MM.1S (cell line): ENCODE results near the gene FOXN1.

Experiments
- DNase-seq: peaks from one replicate; pipeline ENCODE4 v3.0.0-alpha.2; 2015
- H2AFZ ChIP-seq: fragments of 300-600 bp; sonication (generic); 2 replicates; pipeline ENCODE4 v1.6.0; 2016; ENCODE audit warnings: antibody characterized with exemption, low read length
- H3F3A ChIP-seq: fragments of 300-600 bp; sonication (generic); 2 replicates; pipeline ENCODE4 v1.6.1; 2016; ENCODE audit warnings: mild to moderate bottlenecking, antibody characterized with exemption, low read length, moderate library complexity, mixed read lengths; ENCODE audit not compliant: insufficient read depth
- H3K27ac ChIP-seq: fragments of 300-600 bp; sonication (generic); 2 replicates; pipeline ENCODE4 v1.5.1; 2016; ENCODE audit warnings: mild to moderate bottlenecking, low read length
- H3K27me3 ChIP-seq: fragments of 300-600 bp; sonication (generic); replicated peaks from 2 replicates; pipeline ENCODE4 v1.6.0; 2016; ENCODE audit warnings: low read length; ENCODE audit not compliant: insufficient read depth
- H3K36me3 ChIP-seq: fragments of 300-600 bp; sonication (generic); replicated peaks from 2 replicates; pipeline ENCODE4 v1.6.1; 2016; ENCODE audit warnings: mild to moderate bottlenecking, low read length, mixed read lengths; ENCODE audit not compliant: insufficient read depth
- H3K4me1 ChIP-seq: fragments of 300-600 bp; sonication (generic); 2 replicates; pipeline ENCODE4 v1.6.1; 2016; ENCODE audit warnings: low read length, mixed read lengths
- H3K4me2 ChIP-seq: fragments of 300-600 bp; sonication (generic); 2 replicates; pipeline ENCODE4 v1.6.0; 2016; ENCODE audit warnings: low read depth, low read length
- H3K4me3 ChIP-seq: fragments of 300-600 bp; sonication (generic); 2 replicates; pipeline ENCODE4 v1.5.1; 2016; ENCODE audit warnings: low read length, mixed read lengths
- H3K79me2 ChIP-seq: fragments of 300-600 bp; sonication (generic); 2 replicates; pipeline ENCODE4 v1.6.1; 2016; ENCODE audit warnings: mixed run types, low read length, mixed read lengths
- H3K9ac ChIP-seq: fragments of 300-600 bp; sonication (generic); 2 replicates; pipeline ENCODE4 v1.6.1; 2016; ENCODE audit warnings: low read length, mixed read lengths
- H3K9me2 ChIP-seq: fragments of 300-600 bp; sonication (generic); replicated peaks from 2 replicates; pipeline ENCODE4 v1.6.1; 2016; ENCODE audit warnings: mild to moderate bottlenecking, low read length, mixed read lengths; ENCODE audit not compliant: insufficient read depth
- H3K9me3 ChIP-seq: fragments of 300-600 bp; sonication (generic); replicated peaks from 2 replicates; pipeline ENCODE4 v1.6.1; 2016; ENCODE audit warnings: mild to moderate bottlenecking, low read length, mixed read lengths; ENCODE audit not compliant: insufficient read depth
- H4K20me1 ChIP-seq: fragments of 300-600 bp; sonication (generic); 2 replicates; pipeline ENCODE4 v1.6.1; 2016; ENCODE audit warnings: mild to moderate bottlenecking, low read length, moderate library complexity, mixed read lengths; ENCODE audit not compliant: insufficient read depth
- CTCF ChIP-seq: fragments of 300-600 bp; sonication (generic); IDR thresholded peaks from 2 replicates; pipeline ENCODE4 v1.5.1; 2016; ENCODE audit warnings: antibody characterized with exemption, low read length, mixed read lengths
- EZH2 ChIP-seq: fragments of 300-600 bp; sonication (generic); optimal IDR thresholded peaks from 2 replicates; pipeline ENCODE3; 2017; ENCODE audit warnings: low read depth, mild to moderate bottlenecking, antibody characterized with exemption, low read length, mixed read lengths
- EZH2phosphoT487 ChIP-seq: fragments of 300-600 bp; sonication (generic); IDR thresholded peaks from 2 replicates; pipeline ENCODE4 v1.6.1; 2018; ENCODE audit warnings: antibody characterized with exemption, low read length

The FOXN1 gene

GRCh38 chr17:28511858-28512461 lies 5.8 kb downstream of the FOXN1 start:
- Histone ChIP-seq H3K9me2 (no peaks in the 10 kb centered on the region), H3K27me3 (peaks cover 93% of the 10 kb centered on the region), H4K20me1 (no peaks in the 10 kb centered on the region), H3K4me1 (no peaks in the 10 kb centered on the region), H3K4me2 (no peak overlapping the region), H3K9ac (no peak overlapping the region), H3F3A (no peaks in the 10 kb centered on the region), H3K36me3 (no peaks in the 10 kb centered on the region), H3K4me3 (no peak overlapping the region), H3K27ac (no peak overlapping the region), H3K79me2 (no peaks in the 10 kb centered on the region), H3K9me3 (no peaks in the 10 kb centered on the region), H2AFZ (no peak overlapping the region)
- TF ChIP-seq EZH2phosphoT487: no peak
- no peak for TF ChIP-seq CTCF
- no peak for TF ChIP-seq EZH2
- no peak for DNase-seq

- Histone ChIP-seq H4K20me1 (no peaks in the 10 kb centered on the region), H3K79me2 (no peaks in the 10 kb centered on the region), H3K4me2 (no peak overlapping the region), H3K9me2 (no peaks in the 10 kb centered on the region), H3K27ac (no peak overlapping the region), H3K9ac (no peak overlapping the region), H3K4me1 (0 out of 2 replicates have a peak, but pooled peaks cover 3% of the 10 kb centered on the region), H2AFZ (no peak overlapping the region), H3K27me3 (peaks cover 78% of the 10 kb centered on the region), H3K4me3 (no peak overlapping the region), H3K36me3 (no peaks in the 10 kb centered on the region), H3K9me3 (no peaks in the 10 kb centered on the region), H3F3A (no peaks in the 10 kb centered on the region)
- TF ChIP-seq CTCF (no peak), EZH2 (no peak), EZH2phosphoT487 (no peak)
- DNase-seq: no peak
Measured at GRCh38 chr17:28513476-28513875, 7.3 kb downstream of the FOXN1 start.

- H3K9me3 ChIP-seq: no peaks in the 10 kb centered on the region
- no peaks in the 10 kb centered on the region for H3K9me2 ChIP-seq
- DNase-seq: no peak
- no peak overlapping the region for H3K4me3 ChIP-seq
- TF ChIP-seq EZH2phosphoT487 (no peak), CTCF (no peak), EZH2 (no peak)
- H3K4me1 ChIP-seq: peaks cover 8% of the 10 kb centered on the region
- no peaks in the 10 kb centered on the region for H3F3A ChIP-seq
- H3K9ac ChIP-seq: no peak overlapping the region
- no peak overlapping the region for H2AFZ ChIP-seq
- H3K79me2 ChIP-seq: no peaks in the 10 kb centered on the region
- H3K27me3 ChIP-seq: peaks cover 74% of the 10 kb centered on the region
- H3K27ac ChIP-seq: no peak overlapping the region
- no peak overlapping the region for H3K4me2 ChIP-seq
- no peaks in the 10 kb centered on the region for H3K36me3 ChIP-seq
- H4K20me1 ChIP-seq: no peaks in the 10 kb centered on the region
Measured at GRCh38 chr17:28514561-28515002, 8.4 kb downstream of the FOXN1 start.
